GM12874 (cell line): ENCODE measurements around the gene HCN2.
A peak's percentile ranks its signal among the peaks of the same experiment; 100 is the strongest.

Experiments
- CTCF ChIP-seq: IDR thresholded peaks from 2 replicates; pipeline ENCODE4 v1.5.1; 2011; ENCODE audit warnings: low read depth, mild to moderate bottlenecking, control low read depth, low read length, moderate library complexity; ENCODE audit not compliant: insufficient read depth

Gene HCN2

GRCh38 chr19:583198-583967 is 6.3 kb upstream of the HCN2 start:
- TF ChIP-seq CTCF, result no peak

GRCh38 chr19:583968-584239 is 5.8 kb upstream of the HCN2 start:
- no peak for TF ChIP-seq CTCF

- TF ChIP-seq CTCF, result peak; percentile 99
These were observed 5.3 kb upstream of the HCN2 start for GRCh38 chr19:584240-585001.

GRCh38 chr19:585551-586110 is 4.0 kb upstream of the HCN2 start:
- TF ChIP-seq CTCF, result no peak

GRCh38 chr19:588093-588740 is 1.5 kb upstream of the HCN2 start:
- TF ChIP-seq CTCF, result peak; percentile 63

GRCh38 chr19:588741-589692 is 664 bp upstream of the HCN2 start:
- TF ChIP-seq CTCF, result no peak
